HG02588 (cell line): ENCODE data around the gene CAMK2B.

ENCODE experiments used
- ATAC-seq: cut with Tn5 transposase; IDR thresholded peaks from one replicate; pipeline ENCODE4 v1.9.1; 2021; ENCODE audit warnings: mild to moderate bottlenecking, moderate library complexity; ENCODE audit not compliant: unreplicated experiment

CAMK2B gene

GRCh38 chr7:44309271-44310091 is 15.9 kb downstream of the CAMK2B start:
- no peak for ATAC-seq

DNA sequence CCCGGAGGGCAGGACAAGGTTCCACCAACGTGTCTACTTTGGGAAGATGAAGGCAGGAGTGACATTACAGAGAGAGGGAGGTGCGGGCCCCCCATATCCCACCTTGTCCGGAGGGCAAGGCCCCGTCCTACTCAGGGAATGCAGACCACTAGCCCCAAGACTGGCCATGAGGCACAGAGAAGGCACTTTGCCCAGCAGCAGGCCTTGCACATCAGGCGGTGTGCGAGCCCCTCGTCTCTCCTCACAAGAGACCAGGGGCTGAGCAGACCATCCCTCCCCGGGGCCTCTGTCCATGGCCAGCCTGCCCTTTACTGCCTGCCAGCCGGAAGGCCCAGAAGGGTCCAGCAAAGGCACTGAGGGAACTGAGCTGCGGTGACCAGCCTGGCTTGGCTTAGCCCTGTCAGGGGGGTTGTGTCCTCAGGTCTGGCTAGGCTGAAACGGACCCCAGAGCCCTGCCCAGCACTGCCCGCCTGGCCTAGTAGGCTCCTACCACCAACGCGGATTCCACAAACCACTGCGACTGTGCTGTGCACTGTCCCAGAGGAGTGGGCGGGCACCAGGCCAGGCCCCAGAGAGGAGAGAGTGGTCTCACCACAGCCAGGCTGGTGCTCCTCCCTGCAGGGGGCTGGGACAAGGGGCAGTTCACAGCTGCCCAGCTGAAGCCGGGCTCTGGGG is 16.7 kb downstream of the CAMK2B start:
- ATAC-seq, result no peak

DNA sequence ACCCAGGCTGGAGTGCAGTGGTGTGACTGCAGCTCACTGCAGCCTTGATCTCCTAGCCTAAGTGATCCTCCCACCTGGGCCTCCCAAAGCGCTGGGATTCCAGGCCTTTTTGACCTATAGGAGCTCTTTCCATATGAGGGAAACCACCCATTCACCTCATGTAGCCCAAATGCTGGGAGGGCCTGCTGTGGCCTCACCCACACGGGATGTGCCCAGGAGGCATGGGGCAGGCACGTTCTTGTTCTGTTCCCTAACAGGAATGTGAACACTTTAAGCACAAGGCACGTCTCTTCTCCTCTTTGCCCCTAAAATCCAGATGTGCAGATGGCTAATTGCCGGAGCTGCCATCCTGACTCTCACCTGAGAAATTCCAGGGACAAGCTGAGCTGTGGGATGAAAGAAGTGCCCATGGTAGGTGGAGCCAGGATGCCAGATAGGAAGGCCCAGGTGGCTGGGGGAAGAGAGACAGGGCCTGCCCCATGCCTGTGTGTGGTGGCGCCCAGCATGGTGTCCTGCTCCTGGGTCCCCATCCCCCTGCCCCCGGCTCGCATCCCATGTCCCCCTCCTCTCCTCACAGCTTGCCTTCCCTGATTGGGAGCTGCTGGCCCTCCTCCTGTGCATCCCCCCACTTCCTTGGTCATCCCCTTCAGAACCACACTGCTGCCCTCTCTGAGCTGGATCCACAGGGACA is 17.3 kb downstream of the CAMK2B start:
- ATAC-seq, result no peak

DNA sequence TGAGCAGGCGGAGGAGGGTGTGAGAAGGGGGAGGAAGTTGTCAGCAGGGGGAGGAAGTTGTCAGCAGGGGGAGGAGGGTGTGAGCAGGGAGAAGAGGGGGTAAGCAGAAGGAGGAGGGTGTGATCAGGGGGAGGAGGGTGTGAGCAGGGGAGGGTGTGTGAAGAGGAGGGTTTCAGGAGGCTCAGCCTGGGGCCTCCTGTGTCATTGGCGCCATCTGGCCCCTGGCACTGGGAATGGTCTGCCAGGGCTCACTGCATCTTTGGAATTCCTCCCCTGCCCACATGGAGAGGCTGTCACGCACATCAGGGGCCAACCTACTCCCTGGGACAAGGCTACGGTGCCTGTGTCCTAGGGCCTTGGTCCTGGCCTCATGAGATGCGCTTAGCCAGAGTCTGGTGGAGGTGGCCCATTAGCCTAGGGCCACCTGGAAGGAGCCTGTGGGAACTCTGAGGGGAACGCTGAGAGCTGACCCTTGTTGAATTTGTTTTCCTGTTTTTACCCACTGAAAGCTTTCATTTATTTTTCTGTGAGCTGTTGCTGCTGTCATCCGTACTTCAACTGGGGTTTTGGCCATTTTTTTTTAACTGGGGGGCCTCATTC is 18.0 kb downstream of the CAMK2B start:
- no peak for ATAC-seq

DNA sequence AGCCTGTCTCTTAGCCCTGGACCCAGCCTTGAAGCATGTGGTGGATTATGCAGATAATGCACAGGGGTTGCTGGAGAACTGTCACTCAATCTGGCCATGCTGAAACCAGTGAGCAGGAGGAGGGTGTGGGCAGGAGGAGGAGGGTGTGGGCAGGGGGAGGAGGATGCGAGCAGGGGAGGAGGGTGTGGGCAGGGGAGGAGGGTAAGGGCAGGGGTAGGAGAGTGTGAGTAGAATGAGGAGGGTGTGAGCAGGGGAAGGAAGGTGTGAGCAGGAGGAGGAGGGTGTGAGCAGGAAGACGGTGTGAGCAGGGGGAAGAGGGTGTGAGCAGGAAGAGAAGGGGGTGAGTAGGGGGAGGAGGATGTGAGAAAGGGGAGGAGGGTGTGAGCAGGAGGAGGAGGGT is 18.8 kb downstream of the CAMK2B start:
- no peak for ATAC-seq

GRCh38 chr7:44305564-44306507 is 19.6 kb downstream of the CAMK2B start:
- no peak for ATAC-seq

DNA sequence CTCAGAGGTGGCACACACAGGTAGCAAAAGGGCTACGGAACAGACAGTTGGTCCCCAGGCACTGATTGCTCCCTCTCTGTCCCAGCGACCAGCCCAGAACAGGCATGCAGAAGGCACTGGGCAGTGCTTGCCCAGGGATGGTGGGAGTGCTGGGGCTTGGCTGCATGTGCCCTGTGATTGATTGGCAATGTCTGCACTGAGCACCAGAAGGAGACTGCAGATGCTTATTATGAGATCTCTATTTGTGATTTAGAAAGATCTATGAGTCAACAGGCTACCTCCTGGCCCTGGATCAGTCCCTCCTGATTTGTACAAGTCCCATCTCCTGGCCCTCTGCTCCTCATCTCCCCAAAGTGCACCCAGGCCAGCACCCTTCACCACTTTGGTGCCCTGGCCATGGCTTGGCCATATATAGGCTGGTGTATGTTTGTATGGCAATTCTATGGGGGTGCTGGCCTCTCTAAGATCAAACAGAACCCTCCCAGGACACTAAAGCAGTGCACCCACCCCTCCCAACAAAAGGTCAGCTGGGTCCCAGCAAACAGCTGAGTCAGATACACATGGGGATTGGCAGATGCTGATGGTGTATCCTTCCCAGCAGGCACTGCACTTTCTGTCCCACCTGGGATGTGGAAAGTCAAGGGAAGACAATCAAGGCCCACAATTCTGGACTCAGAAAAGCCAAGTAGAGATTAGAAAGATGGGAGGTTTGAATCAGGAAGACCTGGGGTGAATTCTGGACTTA is 30.9 kb downstream of the CAMK2B start:
- no peak for ATAC-seq

DNA sequence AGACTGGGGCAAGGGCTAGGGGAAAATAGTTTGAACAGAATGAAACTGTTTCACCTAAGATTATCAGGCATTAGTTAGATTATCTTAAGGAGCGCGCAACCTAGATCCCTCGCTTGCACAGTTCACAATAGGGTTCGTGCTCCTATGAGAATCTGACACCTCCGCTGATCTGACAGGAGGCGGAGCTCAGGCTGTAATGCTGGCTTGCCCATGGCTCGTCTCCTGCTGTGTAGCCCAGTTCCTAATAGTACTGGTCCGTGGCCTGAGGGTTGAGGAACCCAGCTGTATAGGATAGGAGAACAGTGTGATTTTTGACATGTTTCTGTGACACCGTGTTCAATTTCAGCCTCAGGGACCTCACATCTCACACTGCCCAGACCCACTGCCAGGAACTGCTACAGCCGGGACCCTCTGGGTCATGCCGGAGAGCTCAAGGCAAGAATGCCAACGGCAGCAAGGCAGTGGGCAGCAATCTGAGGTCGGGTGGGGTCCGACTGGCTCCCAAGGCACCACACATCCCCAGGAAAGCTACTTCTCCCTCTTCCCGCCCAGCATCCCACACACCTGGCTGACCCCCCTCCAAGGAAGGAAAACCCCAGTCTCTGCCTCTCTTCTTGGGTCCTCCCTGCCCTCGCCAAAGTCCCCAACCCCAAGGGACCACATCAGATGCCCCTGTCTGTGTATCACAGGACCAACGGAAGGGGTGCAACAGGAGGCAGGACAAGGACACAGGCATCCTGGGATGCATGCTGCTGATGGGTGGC is 31.7 kb downstream of the CAMK2B start:
- no peak for ATAC-seq

- no peak for ATAC-seq
These were observed 32.4 kb downstream of the CAMK2B start for GRCh38 chr7:44292876-44293560.

GRCh38 chr7:44292420-44292817 is 33.0 kb downstream of the CAMK2B start:
- ATAC-seq, result no peak

DNA sequence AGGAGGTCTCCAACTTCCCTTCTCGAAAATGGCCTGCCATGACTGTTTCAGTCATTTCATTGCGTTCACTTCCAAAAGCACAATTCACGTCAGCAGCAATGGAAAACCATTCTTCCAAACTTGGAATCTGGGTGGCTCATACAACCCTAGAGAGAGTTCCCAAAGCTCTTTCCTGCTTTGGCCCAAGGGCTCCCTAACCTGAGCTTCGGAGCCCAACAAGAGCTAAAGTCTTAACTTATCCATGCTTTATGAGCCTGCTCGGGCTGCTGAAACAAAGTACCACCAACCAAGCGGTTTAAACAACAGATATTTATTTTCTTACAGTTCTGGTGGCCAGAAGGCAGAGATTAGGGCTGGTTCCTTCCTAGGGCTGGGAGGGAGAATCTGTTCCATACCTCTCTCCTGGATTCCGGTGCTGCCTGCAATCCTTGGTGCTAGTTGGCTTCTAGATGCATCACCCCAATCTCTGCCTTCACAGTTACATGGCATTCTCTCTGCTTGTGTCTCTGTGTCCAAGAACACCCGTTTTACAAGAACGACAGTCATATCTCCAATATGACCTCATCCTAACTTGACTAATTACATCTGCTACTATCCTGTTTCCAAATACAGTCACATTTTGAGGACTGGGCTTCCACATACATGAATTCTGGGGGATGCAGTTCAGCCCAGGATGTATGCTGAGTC is 33.5 kb downstream of the CAMK2B start:
- ATAC-seq, result no peak

GRCh38 chr7:44291066-44291732 is 34.2 kb downstream of the CAMK2B start:
- no peak for ATAC-seq

- ATAC-seq, result no peak
These were observed 35.2 kb downstream of the CAMK2B start for GRCh38 chr7:44290252-44290620.

DNA sequence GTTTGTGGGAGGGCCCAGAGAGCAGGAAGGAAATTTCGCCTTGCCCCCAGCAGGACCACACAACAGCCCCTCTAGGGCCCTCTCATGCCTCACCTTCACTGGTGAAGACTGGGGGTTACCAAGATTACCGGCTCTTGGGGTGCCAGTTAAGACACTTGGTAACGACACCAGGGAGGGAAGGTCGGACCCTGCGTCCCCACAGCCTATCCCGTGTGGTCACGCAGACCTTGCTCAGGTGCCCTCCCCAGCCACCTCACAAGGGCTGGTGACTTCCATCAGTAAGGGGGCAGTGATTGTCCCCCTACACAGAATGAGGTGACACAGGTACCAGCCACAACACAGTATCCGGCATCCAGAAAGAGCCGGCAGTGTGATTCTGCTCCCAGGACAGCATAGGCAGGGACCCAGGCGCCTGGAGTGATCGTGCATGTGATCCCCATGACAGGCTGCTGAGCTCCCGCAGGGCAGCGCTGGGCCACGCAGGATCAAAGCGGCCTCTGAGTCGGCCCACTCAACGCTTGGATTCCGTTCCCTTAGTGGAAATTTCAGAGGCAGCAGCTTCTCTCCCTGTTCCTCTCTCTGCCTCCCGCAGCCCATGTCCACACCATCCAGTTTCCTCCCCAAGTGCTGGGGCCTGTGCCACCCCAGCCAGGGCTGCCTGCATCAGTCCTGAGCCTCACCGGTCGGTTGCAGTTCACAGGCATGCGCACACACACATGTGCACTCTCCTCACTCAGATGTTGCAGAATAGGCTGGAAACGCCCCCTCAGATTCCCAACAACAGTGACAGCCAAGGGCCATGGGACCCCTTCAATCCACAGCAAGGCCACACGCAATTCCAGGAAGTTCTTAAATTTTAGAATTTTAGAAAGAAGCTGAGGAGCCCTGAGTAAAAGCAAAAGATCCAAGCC is 35.8 kb downstream of the CAMK2B start:
- ATAC-seq, result no peak

GRCh38 chr7:44288811-44289340 is 36.5 kb downstream of the CAMK2B start:
- no peak for ATAC-seq

- no peak for ATAC-seq
These were observed 37.1 kb downstream of the CAMK2B start for GRCh38 chr7:44288381-44288685.
